Esophagus muscularis mucosa (tissue), 4 donors: ENCODE results near the gene UBE3D.

Experiments
- CTCF ChIP-seq, 3 experiments: fragments of 200-600 bp in 2 of 3; fragments of 450-650 bp in 1 of 3; sonication (generic) in 2 of 3; IDR thresholded peaks; one replicate each; pipeline ENCODE4 v1.5.1; 2017 to 2019; ENCODE audit warnings: antibody characterized with exemption in 3 of 3, mild to moderate bottlenecking in 2 of 3, moderate library complexity in 1 of 3
- EP300 ChIP-seq: sonication (generic); formaldehyde crosslinking; IDR thresholded peaks from one replicate; pipeline ENCODE4 v1.6.1; 2017; ENCODE audit warnings: antibody characterized with exemption
- POLR2A ChIP-seq: fragments of 450-650 bp; IDR thresholded peaks from one replicate; pipeline ENCODE4 v1.6.1; 2017; ENCODE audit warnings: antibody characterized with exemption, moderate library complexity, mild to moderate bottlenecking, low read depth
- POLR2AphosphoS5 ChIP-seq, 2 donors: sonication (generic); formaldehyde crosslinking; IDR thresholded peaks; one replicate each; pipeline ENCODE4 v1.6.1; 2017; ENCODE audit warnings: antibody characterized with exemption in 2 of 2

DNA sequence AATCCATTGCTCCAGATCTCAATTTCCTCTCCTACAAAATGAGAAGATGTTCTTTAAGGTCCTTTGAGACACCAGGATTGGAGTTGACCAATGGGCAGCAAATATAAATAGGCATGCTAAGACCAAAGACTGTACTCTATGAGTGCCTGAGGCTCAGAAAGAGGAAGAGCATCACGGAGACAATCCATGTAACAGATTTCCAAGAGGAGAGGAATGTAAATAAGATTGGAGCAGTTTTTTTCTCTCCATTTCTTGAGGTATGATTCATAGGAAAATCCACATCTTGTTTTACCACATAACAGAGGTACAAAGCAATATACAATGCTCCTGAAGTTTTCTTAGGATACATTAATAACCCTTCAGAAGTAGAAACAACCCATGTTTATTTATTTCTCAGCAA lies 109.8 kb downstream of the UBE3D start:
- TF ChIP-seq POLR2AphosphoS5 (IDR thresholded peaks at IDR 0.05): no peak
- no peak for TF ChIP-seq CTCF (IDR thresholded peaks at IDR 0.05)
- TF ChIP-seq POLR2A: no peak
- TF ChIP-seq EP300: no peak
